Activated T-cell treated with anti-CD3 and anti-CD28 coated beads for 4 hours (primary cell): ENCODE results near the gene PCSK6.
"Not testable (repeated sequence)": the region's sequence is repeated elsewhere in the genome, so short reads cannot be mapped to it uniquely, and the experiment has no call there.

Experiments
- DNase-seq: peaks from one replicate; pipeline ENCODE4 v3.0.0-alpha.2; 2020

Gene PCSK6

DNA sequence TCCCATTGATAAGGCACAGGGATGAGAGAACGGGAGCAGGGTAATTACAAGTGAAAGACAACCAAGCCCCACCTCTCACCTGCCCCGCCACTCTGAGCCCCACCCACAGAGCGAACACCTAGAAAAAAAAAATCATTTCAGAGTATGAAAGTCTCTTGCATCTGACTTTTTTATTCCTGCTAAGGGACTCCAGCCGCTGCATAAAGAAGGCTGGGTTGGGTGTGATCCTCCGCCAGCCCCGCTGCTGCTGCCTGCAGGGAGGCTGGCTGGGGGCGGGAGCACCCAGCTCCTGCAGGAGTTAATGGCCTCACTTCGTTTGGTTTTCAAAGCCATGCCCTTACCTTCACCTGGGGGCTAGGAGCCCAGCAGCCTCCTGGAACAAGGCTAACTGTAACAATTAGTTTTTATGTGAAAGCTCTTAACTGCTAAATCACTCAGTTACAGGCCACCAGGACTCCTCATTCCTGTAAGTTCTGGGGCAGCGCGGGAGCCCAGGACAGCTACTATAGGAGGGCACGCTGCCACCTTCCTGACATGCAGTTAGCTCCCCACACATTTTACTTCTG lies 116.5 kb downstream of the PCSK6 start:
- DNase-seq = no peak

- no peak for DNase-seq
Measured at GRCh38 chr15:101372149-101372577, 117.3 kb downstream of the PCSK6 start.

GRCh38 chr15:101371519-101371918 lies 118.0 kb downstream of the PCSK6 start:
- no peak for DNase-seq

GRCh38 chr15:101371081-101371480 lies 118.4 kb downstream of the PCSK6 start:
- no peak for DNase-seq

DNA sequence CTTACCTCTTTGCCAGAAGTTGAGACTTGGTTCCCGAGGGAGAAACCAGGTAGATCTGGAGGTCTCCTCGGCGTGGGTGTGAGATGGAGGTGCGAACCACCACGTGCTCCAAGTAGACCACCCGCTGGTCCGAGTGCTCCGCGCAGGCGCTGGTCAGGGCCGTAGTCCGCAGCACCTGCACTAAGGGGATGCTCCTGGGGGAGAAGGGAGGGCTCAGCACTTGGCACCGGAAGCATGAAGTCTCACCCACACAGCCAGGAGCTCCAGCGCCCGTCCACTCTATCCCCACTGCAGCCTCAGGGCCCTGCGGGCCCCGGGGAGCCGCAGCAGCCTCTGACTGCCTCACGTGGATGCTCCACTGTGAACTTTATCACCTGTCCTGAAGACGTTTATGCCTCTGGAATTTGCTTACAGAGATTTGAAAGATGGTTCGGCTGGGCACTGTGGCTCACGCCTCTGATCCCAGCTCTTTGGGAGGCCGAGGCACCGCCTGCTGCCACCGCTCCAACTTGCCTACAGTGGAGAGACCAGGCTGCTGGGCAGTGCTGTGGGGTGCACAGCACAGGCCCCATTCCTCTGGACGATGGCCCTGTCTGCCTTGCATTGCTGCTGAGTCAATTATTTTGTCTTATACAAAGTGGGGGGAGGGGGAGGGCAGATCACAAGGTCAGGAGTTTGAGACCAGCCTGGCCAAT lies 119.0 kb downstream of the PCSK6 start:
- no peak for DNase-seq

GRCh38 chr15:101369676-101370075 lies 119.8 kb downstream of the PCSK6 start:
- no peak for DNase-seq

DNA sequence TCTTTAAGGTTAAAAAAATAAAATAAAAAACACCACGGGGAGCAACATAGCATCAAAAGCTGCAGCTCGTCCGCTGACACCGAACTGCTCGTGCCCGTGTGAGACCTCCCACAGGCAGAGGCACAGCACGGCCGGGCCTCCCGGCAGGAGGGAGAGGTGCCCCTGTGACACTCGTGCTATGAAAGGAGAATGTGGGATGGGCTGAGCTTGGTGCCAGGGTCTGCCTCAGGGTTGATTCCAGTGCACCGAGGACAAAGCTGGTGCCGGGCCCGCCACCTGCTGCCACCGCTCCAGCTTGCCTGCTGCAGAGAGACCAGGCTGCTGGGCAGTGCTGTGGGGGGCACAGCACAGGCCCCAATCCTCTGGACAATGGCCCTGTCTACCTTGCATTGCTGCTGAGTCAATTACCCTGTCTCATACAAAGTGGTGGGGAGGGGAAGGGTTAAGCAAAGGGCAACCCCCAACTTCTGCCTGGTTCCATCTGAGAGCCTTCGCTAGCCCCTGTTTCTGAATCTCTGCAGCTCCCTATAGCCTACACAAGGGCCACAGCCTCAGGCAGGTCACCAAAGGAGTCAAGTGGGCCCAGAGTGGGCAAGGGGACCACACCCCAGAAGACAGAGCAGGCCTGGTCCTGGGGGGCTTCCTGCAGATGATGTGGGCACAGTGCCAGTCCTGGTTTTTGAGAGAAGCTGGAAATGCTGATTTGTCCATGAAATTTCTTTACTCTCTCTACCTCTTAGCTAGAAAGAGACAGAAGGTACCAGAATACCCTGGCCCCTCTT lies 120.5 kb downstream of the PCSK6 start:
- no peak for DNase-seq

GRCh38 chr15:101368086-101368780 lies 121.3 kb downstream of the PCSK6 start:
- DNase-seq = no peak

GRCh38 chr15:101366853-101367252 lies 122.7 kb downstream of the PCSK6 start:
- no peak for DNase-seq

DNA sequence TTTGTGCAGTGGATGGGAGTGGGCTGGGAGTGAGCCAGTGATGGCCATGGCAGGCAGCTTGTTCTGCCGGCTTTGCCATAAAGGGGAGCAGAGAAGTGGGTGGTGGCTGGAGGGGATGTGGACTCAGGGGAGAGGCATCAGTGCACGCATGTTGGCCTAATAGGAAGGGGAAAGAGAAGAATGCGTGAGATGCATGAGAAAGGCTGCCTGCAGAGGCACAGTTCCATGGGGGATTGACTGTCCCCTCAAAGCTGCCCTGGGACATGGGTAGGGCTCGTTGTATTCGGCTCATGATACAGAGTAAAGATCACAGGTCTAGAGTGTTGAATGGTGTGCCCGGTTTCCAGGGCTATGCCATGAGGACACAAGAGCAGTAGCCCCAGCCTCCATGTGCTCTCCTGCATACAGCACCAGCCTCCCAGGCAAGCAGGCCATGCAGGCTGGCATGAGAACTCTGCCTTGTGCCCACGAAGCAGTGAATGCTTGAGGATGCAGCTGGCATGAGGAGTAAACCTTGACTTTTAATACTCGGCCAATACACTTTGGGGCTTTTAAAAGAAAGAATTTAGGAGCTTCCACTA lies 126.4 kb downstream of the PCSK6 start:
- no peak for DNase-seq

- no peak for DNase-seq
Measured at GRCh38 chr15:101362359-101362758, 127.1 kb downstream of the PCSK6 start.

- no peak for DNase-seq
Measured at GRCh38 chr15:101361418-101361817, 128.1 kb downstream of the PCSK6 start.

DNA sequence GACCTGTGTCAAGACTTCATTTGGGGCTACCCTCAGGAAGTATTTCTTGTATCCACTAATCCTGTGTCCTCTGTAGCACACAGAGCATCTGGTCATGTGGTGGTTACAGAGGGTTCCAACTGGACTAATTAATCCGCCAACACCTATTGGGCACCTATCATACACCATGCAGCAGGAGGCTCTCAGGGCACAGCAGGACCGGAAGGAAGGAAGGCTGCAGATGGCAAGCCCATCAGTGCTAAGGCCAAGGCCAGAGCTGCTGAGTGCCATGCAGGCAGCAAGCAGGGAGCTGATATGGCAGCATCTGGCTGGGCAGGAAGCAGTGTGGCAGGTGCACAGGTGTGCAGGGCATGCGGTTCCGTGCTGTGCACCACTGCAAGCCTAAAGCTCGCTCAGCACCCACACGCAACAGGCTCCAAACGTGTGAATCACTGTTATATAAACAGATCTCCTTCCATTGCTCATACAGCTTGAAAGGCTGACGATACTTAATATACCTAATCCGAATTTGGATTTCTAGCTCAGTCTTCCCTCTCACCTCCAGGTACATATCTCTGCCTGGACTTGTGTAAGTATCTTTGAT lies 130.1 kb downstream of the PCSK6 start:
- no peak for DNase-seq

DNA sequence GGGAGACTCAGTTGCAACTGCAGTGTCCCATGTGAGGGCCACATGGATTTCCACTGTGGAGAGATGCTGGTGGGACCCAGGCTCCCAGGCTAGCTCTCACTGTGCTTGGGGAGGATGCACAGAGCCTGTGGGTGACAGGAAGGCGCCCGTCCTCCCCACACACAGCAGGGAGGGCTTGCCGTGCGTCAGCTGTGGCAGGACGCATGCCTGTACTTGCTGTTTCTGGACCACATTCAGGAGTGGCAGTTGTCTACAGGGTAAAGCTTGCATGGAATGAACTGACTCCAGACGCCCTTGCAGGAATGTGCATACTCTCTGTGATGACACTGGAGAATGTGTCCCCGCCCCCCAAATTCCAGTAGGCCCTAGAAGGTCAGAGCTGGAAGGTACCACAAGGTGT lies 130.6 kb downstream of the PCSK6 start:
- no peak for DNase-seq

DNA sequence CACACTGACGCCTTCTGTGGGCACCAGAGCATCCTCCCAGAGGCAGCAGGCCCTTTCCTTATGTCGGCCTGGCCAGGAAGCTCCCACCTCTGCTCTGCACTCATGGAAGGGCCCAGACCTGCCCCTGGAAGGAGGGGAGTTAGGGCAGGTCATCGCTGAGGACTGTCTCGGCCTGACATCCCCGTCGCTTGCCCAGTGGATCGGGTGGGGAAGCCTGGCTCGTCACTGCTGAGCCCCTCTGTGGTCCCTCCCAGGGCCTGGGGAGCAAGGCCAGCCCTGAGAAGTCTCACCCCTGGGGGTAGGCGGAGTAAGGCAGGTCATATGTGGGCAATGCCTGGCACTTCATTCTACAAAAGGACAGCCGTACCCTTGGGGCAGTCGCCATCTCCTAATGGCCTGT lies 131.6 kb downstream of the PCSK6 start:
- no peak for DNase-seq

DNA sequence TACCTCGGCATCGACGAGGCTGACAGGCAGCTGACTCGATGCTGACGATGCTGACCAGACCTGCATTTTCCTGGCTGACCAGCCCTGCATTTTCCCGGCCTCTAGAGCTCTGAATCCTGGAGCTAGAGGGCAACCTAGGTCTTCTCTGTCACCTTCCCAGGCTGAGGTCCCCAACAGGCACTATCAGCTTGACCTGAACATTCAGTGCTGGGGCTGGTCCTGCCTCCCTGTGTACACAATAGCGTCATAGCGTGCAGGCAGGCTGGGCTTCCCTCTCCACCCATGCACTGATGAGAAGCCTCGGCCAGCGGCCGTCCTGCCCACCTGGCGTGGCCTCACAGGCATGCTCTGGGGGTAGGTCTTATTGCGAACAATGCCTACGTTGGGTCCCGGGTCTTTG lies 132.2 kb downstream of the PCSK6 start:
- DNase-seq = no peak

GRCh38 chr15:101356512-101357172 lies 132.9 kb downstream of the PCSK6 start:
- not testable (repeated sequence) for DNase-seq

GRCh38 chr15:101355678-101356464 lies 133.6 kb downstream of the PCSK6 start:
- no peak for DNase-seq

GRCh38 chr15:101354891-101355623 lies 134.4 kb downstream of the PCSK6 start:
- no peak for DNase-seq

DNA sequence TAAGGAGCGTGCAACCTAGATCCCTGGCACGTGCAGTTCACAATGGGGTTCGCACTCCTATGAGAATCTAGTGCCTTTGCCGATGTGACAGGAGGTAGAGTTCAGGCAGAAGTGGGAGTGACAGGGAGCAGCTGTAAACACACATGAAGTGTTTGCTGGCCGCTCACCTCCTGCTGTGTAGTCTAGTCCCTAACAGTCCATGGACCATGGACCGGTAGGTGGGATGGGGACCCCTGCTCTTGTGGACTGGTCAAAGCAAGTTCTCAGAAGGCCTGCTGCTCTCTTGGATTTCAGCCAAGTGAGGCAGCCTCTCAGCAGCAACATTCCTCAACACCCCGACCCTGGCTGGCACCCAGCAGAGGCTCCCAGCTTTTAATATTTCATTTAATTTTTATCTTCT lies 136.3 kb downstream of the PCSK6 start:
- no peak for DNase-seq

DNA sequence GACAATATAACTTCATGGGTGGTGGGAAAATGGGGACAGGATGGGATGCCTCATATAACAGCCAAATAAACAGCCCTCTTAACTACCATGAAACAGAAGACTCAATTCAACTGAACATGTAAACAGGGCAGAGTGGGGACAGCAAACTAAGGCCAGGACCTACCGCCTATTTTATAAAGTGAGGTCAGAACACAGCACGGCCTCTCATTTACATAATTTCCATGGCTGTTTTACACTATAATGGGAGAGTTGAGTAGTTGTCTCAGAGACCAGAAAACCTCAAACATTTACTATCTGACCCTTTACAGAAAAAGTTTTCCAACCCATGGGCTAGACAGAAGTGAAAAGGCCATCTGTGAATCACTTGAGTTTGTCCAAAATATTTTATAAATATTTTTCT lies 137.8 kb downstream of the PCSK6 start:
- DNase-seq = no peak
